Measurements from ENCODE around the gene DDX17.

DDX17 gene

DNA sequence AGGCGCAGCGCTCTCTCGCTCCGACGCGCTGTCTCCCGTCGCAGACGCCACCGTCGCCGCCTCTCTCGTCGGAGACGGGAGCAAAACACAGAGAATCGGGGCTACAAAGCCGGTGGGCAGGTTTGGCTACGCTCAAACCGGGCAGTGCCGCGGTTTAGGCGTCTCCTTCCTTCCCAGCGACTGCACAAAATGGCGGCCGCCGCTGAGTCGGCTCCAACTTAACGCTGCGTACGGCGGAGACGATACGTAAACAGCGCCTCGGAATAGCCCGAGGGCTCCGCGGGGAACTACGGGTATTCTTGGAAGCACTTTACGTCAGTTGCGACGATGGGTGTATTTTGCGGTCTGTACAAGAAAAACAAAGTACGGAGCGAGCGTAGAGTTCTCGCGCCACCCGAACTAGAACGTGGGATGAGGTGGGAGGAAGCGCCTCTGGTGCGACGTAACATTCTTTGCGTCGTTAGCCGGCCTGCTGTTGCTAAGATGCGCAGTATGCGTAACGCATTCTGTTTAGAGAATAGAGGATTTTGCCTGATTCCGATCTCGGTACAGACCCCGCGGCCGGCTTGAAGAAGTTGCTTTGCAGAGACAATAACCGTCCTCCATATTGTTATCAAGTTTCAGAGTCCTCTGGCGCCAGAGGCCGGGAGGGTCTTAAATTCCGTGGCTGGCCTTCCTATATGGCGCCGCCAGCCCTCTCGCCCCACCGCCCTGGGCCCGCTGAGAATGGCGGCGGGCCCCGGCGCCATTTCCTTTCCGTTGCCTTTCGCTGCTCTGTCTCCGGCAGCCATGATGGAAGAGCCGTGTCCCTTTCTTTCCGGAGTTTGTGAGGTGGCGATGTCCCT, at the start of gene DDX17:
DDX17 (minus strand) TSS at position 194 of the 845 bp plus-strand sequence.
- DNase-seq, result peak; percentile 96

DNA sequence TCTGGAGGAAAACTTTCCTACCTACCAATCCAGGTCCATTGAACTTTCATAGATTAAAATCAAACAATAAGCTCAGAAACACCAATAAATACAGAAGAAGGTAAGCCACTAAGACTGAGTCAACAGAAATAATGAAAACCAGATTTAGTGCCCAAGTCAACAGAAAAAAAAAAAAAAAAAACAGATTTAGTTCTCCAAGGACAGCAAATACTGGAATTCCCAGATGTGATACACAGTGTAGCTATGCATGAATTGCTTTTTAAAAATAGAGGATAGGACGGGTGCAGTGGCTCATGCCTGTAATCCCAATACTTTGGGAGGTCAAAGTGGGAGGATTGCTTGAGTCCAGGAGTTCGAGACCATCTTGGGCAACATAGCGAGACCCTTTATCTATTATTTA, 48.2 kb upstream of the DDX17 start:
- no peak for DNase-seq

DNA sequence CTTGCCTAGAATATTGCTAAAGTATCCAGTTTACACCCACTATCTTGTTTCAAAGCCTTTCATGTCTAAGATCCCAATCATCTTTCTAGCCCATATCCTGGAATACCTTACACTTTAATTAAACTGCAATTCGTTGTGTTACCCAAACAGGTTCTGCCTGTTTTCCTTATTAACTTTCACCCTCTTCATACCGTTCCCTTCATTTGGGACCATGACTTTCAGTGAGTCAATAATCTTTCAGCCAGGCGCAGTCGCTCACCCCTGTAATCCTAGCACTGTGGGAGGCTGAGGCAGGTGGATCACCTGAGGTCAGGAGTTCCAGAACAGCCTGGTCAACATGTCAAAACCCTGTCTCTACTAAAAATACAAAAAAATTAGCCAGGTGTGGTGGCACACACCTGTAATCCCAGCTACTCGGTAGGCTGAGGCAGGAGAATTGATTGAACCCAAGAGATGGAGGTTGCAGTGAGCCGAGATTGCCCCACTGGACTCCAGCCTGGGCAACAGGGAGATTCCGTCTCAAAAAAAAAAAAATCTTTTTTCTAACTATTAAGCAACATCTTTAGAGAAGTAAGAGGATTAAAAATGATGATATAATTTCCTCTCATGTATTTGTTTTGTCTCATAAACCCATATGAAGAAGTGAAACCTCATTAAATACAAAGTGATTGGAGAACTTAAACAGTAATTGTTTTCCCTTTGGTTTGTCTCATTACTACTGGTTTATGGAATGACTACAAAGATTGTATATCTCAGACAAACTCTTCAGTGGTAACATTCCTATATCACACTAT, 43.2 kb upstream of the DDX17 start:
- no peak for DNase-seq

DNA sequence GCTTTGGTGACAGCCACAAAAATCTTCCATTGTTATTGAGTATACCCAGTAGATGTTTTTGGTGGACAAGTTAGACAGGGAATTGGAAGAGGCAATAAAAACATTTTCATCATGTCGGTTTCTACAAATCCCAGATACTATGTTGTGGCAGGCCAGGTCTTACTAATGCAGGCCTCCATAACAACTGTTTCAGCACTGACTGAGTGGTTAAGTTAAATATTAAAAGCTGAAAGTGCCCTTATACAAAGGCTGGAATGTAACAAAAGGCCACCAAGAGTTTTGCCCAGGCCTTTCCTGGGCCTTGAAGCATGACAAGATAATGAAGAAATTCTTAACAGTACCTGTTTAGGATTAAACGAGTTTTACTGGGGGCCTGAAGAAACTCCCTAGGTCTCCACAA, 34.6 kb upstream of the DDX17 start:
- DNase-seq, result no peak

DNA sequence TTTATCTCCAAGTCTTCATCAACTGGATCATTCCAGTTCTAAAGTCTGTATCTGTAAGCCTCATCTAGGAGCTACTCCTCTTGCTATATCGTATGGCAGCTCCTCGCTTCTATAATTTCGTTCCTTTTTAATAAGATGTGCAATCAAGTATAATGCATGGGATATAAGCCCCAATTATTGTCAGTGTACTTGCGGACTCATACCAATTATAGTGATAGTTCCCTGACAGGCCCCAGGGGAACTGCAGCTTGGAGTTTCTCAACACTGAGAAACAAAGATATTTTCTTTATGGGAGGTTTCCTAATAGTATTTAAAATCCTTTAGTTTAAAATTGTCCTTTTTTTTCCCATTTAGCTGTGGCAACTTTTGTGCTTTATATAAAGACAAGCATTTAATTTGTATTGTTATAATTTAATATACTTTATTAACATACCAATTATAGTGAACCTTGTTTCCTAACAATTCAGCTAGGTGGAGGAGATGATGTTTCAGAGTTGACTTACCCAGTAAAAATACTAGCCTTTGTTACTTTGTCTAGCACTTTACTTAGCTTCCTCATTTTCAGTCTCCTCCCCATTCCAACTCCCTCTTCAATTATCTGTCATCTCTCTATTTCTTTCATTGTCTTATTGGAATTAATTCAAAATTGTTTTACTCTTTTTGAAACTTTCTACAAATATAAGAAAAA, 25.3 kb upstream of the DDX17 start:
- no peak for DNase-seq

DNA sequence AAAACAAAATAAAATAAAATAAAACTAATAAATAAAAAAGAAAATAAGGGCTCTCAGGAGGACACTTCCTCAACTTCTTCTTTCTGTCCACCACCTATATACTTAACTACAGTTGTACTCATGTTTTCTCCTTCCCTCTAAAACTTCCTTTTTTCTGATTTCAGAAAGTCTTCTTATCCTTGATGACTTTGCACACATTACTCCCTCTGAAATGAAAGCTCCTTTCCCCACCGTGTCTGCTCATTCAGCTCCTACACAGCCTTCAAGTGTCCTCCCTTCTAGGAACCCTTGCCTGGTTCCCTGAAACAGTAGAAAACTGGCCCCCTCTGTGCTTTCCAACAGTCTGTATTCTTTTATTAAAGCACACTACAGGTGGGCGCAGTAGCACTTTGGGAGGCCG, 18.3 kb upstream of the DDX17 start:
- DNase-seq, result no peak

DNA sequence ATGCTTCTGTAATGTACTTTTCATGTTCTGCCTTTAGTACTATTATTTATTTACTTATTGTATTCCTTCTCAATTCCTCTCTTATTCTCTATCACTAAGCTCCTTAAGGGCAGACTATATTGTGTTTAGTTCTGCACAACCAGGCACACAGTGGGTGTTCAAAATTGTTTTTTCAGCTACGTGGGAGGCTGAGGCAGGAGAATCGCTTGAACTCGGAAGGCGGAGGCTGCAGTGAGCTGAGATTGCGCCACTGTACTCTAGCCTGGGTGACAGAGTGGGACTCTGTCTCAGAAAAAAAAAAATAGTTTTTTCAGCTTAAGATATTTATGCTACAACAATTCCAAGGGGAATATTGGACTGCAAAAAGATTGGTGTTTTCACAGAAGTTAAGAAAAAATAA, 17.4 kb upstream of the DDX17 start:
- no peak for DNase-seq

DNA sequence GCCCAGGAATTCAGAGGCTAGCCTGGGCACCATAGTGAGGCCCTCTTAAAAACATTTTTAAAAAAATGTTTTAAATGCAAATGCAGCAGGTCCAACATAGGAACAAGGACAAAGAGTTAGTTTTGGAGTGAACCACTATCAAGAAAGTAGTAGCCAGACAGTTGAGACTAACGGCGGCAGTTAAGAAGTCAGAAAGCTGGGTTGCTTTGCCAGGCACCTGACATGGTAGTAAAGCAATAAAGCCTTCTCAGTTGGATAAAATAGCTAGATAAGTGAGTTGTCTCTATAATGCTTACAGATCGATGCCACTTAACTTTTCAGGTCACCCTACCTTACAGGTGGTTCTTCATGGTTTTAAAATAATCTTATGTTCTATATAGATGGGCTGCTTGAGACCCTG, 16.9 kb upstream of the DDX17 start:
- no peak for DNase-seq

DNA sequence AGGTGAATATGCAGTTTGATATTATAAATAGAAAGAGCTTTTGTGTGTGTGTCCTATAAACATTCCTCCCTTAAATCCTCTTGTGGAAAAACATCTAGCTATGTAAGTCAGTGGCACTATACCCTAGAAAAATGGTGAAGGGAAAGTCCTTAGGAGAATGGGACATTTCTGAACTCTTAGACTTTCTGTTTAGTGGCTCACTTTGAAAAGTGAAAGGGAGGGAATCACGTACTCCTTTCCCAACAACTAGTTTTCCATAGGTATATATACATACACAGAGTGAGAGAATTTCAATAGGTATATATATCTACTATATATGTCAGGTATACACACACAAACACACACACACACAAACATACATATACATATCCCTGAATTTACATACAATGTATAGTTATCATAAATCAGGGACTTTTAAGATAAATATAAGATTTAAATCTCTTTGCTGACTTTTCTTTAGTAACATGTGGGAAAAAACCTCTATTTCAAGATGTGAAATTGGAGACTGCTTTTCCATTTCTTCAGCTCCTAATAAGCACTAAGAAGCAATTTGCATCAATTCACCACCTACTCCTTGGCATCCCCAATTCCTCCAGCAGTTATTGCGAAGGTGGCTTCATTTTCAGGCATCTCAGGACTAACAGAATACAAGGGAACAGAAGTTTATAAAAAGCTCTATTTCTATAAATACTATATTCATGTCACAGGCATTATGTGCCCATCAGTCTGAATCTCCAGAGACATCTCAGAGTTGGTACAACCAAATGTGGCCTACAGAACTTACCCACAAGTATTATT, 13.5 kb upstream of the DDX17 start:
- no peak for DNase-seq

DNA sequence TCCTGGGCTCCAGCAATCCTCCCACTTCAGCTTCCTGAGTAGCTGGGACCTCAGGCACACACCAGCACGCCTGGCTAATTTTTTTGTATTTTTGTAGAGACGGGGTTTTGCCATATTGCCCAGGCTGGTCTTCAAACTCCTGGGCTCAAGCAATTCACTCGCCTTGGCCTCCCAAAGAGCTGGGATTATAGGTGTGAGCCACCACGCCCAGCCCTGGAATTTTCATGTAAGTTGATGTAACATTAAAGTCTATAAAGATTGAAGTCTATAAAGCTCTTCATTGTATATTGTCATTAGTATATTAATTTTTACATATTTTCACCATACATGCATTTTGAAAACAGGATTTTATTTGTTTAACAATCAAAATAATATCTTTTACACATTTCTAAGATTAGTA, 12.5 kb upstream of the DDX17 start:
- DNase-seq, result no peak

DNA sequence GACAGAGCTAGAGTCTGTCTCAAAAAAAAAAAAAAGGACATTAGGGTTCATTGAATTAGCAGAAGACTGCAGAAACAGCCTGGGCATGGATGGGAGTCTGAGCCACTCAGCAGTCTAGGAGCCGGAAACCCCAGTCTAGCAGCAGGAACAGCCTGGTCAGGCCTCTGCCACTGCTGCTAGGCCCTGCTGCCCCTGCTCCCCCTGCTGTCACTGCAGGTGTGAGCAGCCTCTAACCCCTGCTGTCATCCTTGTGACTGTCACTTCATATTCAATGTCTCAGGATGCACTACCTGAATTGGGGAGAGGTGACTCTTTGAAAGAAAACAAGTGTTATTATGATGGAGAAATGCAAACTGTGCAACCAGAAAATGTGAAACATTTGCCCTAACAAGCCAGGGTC, 7.0 kb upstream of the DDX17 start:
- no peak for DNase-seq

DNA sequence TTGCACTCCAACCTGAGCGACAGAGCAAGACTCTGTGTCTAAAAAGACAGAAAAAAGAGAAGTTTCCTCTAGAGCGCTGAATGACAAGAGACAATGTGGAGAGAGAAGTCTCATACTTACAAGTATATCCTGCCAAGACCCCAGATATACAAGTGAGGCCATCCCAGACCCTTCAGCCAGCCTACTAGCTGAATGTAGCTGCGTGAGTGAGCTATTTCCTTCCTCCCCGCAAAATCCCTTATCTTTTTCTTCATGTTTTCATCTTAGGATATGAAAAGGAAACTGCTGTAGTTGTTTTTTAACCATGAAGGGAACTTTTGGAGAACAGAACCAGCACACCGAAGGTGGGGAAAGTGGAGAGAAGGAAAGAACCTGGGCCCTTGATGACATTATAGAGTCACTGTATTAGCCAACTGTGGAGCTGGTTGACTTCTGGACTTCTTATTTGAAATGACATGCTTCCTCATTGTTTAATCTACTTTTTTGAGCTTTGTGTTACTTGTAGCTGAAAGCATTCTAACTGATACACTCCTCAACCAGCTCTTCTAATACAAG, 4.4 kb upstream of the DDX17 start:
- DNase-seq, result no peak

DNA sequence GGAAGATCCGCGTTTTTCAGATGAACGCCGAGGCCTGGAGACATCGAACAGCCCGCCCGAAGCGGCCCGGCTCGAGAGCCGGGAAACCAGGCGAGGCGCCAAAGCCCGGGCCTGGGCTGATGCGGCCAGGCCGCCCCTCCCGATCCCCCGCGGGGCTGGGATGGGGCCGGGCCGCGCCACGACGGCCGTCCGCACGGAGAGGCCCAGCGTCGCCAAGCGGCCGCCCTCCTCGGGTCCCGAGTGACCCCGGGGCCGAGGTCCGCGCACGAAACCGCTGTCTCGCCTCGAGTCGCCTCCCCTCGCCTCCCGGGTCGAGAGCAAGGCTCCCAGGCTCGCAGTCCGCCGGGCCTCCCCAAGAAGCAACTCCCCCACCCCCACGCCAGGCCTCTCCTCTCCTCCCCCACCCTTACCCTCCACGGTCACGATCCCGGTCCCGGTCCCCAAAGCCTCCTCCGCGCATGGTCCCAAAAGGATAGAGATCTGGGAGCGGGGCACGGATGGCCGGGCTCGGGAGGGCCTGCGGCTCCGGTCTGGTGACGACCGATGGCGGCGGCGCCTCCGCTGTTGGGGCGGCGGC, 482 bp downstream of the DDX17 start:
- no peak for DNase-seq

DNA sequence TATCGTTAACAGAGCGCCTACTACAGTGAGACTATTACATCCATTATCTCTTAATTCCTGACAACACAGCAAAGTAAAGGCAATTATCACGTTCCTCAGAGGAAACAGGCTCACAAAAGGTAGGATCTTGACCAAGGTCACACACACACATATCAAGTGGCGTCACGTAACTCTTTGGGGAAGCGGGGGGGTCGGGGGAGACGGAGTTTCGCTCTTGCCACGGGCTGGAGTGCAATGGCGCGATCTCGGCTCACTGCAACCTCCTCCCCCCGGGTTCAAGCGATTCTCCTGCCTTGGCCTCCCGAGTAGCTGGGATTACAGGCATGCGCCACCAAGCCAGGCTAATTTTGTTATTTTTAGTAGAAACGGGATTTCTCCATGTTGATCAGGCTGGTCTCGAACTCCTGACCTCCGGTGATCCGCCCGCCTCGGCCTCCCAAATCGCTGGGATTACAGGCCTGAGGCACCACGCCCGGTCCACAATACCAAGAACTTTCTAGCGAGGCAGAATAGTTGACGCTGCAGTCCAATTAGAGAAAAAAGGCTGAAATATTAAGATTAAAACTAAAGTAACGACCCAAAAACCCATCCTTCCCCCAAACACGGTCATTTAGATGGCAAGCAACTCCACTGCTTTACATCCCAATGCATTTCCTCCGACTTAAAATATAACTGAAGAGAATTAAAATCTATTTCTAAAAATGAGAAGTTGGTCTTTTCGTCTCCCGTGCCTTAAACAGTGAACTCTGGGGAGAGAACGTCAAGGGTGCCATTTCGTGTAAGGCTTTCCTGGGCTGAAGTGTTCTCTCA, 1.2 kb downstream of the DDX17 start:
- peak; percentile 26 for DNase-seq

DNA sequence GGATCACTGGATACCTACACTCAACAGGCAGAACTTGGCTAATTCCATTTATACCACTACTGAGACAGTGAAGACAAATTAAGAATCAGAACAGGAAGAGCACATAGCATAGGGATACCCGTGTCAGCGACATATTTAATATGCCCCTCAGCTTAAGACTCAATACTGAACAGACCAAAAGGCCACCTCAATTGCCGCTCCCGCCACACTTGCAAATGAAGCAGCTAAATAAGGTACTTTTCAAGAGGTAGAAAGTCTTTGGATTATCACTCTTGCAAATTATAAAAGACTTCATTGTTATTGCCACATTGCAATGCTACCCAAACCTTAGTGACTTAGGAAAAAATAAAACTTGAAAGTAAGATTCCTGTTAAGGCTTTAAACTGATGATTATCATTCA, 3.1 kb downstream of the DDX17 start:
- DNase-seq, result no peak

DNA sequence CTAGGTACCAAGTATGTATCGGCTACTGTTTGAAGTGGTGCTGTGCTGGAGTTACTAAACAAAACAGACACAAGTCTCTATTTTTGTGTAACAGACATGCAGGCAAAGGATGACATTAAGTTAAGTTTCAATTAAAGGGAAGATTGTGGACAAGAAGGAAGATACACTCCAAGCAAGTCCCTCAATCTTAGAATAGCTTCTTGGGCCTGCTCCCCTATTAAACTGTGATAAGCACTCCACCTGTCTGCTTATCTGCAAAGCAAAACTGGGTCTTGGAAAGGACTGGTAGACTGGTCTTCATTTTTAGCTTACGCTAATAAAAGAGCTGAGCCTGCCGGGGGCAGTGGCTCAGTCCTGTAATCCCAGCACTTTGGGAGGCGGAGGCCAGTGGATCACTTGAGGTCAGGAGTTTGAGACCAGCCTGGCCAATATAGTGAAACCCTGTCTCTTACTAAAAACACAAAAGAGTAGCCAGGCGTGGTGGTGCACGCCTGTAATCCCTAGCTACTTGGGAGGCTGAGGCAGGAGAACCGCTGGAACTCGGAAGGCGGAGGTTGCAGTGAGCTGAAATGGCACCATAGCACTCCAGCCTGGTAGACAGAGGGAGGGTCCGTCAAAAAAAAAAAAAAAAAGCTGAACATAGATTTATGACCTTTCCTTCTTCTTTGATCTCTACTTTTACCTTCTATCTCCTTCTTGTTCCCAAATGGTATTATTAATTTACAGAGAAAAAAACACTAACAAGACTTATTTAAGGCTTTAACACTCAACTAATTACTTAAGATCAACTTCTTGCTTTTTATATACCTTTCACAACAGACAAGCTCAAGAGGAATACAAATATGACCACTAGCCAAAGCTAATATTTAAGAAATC, 4.1 kb downstream of the DDX17 start:
- no peak for DNase-seq

DNA sequence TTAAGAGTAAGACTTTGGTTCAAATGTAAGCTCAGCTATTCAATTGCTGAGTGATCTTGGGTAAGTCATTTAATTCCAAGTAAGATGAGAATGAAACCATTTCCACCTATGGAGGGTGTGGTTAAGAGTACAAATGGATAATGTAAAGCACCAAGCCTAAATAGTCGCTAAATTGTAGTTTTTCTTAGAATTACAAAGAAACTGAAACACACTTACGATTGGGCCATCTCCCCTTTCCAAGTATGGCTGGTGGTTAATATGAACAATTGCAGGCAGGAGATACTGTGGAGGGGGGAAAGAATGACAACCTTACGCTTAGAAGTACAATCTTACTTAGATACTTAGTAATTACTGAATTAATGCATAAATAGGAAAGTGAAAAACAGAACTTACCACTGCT, 8.2 kb downstream of the DDX17 start:
- DNase-seq, result no peak

DNA sequence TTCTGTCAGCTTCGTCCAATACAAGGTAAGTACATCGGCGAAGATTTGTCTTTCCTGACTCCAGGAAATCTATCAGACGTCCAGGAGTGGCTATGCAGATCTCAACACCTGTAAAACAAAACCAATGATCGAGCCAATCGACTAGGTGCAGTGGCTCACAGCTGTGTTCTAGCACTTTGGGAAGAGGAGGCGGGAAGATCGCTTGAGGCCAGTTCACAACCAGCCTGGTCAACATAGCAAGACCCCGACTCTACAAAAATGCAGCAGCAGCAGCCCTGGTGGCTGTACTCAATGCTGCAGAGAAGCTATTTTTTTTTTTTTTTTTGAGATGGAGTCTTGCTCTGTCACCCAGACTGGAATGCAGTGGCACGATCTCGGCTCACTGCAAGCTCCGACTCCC, 11.2 kb downstream of the DDX17 start:
- no peak for DNase-seq

DNA sequence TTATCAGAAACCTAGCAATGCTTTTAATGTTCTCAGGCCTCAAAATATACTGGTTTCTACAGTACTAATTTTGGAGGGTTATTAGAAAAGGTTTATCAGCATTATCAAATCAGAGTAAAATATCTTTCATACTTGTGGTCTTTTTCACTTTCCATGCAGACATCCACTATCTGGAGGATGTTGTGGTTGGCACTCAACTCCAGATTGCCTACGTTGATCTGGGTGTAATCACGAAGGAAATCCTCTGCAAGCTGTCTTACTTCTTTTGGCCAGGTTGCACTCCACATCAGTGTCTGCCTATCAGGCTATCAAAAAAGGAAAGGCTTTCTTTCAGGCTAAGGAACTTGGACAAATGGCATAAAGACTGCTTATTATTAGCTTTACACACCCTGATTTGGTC, 11.6 kb downstream of the DDX17 start:
- no peak for DNase-seq

DNA sequence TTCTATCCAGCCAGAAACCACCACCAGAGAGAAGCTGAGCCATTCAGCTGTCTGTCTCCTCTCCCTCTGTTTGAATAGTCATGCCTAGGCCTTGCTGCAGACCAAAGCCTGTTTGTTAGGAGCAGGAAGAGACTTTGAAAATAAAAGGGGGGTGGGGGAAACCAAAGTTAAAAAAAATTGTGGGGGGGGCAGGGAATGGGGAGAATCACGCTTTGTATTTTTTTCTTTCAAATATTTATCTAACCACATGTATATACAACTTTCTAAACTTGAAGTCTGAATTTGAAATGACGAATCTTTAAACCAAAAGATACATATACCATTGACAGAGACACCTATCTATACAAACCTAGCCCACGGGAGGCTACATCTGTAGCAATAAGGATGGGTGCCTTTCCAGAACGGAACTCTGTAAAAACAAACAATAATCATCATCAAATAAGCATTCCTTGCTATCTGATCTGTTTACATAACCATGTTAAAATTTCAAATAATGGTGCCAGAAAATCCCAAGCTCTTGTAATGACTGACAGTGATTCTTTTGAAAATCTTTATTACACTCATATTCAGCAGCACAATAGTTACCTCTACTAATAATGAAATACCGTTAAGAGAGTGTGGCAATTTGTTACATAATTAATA, 14.3 kb downstream of the DDX17 start:
- no peak for DNase-seq
